Psoas muscle (tissue), 8 donors: ENCODE data around the gene RABGAP1L. TPM values are rescaled to one million over a fixed set of nuclear protein-coding genes. Genes with fewer than 3 reads are reported as not detected.

Experiments used
- ATAC-seq, 4 donors: fragments of 200-7000 bp; cut with Tn5 transposase; one replicate each; pipeline ENCODE4 v1.9.1; 2020; ENCODE audit warnings: moderate library complexity in 3 of 4, mild to moderate bottlenecking in 2 of 4
- DNase-seq, 2 donors: peaks; one replicate each; pipeline ENCODE4 v3.0.0-alpha.2; 2020
- H3K27ac ChIP-seq: fragments of 200-600 bp; one replicate; pipeline ENCODE4 v1.8.0; 2022
- H3K27me3 ChIP-seq, 3 donors: fragments of 200-600 bp in 1 of 3; one replicate each; pipeline versions ENCODE4 v1.6.1 to v1.8.0; 2013 to 2022; ENCODE audit warnings: low read length in 2 of 3, mild to moderate bottlenecking in 2 of 3, moderate library complexity in 1 of 3; ENCODE audit not compliant: insufficient read depth in 3 of 3
- H3K36me3 ChIP-seq, 2 donors: fragments of 200-600 bp in 1 of 2; one replicate each; pipeline versions ENCODE4 v1.6.1 to v1.8.0; 2013 to 2022; ENCODE audit warnings: low read depth in 1 of 2, mild to moderate bottlenecking in 1 of 2, moderate library complexity in 1 of 2; ENCODE audit not compliant: insufficient read depth in 1 of 2
- H3K4me1 ChIP-seq: fragments of 200-600 bp; one replicate; pipeline ENCODE4 v1.8.0; 2022
- H3K4me3 ChIP-seq: fragments of 200-600 bp; one replicate; pipeline ENCODE4 v1.8.0; 2022; ENCODE audit warnings: mild to moderate bottlenecking
- H3K9me3 ChIP-seq: fragments of 200-600 bp; one replicate; pipeline ENCODE4 v1.8.0; 2022
- WGBS, 3 donors: extraction: QIAGEN DNeasy Blood & Tissue Kit; methylation state at CpG; one replicate each; pipeline versions ENCODE4 v1.1.6 to v1.1.7; 2013; 5-methylcytosine and 5-hydroxymethylcytosine counted together
- intact Hi-C, 2 donors: fragments of 100-400 bp; cut with DNase I; formaldehyde crosslinking; loops; one replicate each; pipeline versions ENCODE4 v1.11.0 to v1.14.2; 2022
- polyA plus RNA-seq, 3 donors: library from polyadenylated mRNA; stranded (reverse); fragments of 200-250 nt; gene quantifications; one replicate each; pipeline ENCODE4 v1.2.3, GENCODE V29; 2013
- total RNA-seq, 4 donors: library from RNA; stranded (reverse); fragmentation: NEBNext Ultra II Directional in 2 of 4; extraction: Animal tissue kit (Norgen Biotek cat#: 25700) in 2 of 4; gene quantifications; one replicate each; pipeline versions ENCODE4 v1.2.1 to v1.2.4, GENCODE V29; 2021 to 2023
- TF ChIP-seq, protein P1 (sequence below): fragments of 200-600 bp; IDR thresholded peaks from one replicate; pipeline ENCODE4 v1.8.0; 2022; ENCODE audit warnings: antibody characterized with exemption
- donor health status: healthy with polysubstance abuse.
- donor health status: DM: no; HTN: no; CAD: no; lungs with moderate emphysema.
- donor health status: Bipolar disorder and iron deficiency.
- donor health status: healthy.
- donor health status: DM: yes; HTN: yes; CAD: no.
- donor health status: DM: no; HTN: no; CAD: no.
- donor health status: DM: no; HTN: no; CAD: no.
- donor health status: DM: yes; HTN: yes; CAD: no.

RABGAP1L gene
- total and polyA plus RNA-seq, 7 donors = 2.9 to 14.4 (median 8.7) TPM

DNA sequence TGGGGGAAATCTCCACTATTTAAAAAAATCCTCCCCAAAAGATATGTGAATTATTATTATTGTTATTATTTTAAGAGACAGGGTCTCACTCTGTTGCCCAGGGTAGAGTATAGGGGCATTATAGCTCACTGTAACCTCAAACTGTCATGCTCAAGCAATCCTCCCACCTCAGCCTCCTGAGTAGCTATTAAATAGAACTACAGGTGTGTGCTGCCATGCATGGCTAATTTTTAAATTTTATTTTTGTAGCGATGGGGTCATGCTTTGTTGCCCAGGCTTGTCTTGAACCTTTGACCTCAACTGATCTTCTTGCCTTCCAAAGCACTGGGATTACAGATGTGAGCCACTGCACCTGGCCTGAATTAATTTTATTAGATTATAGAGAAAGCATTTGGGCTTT, 116.8 kb downstream of the RABGAP1L start:
- H3K4me3 ChIP-seq = no peak overlapping the region
- H3K36me3 ChIP-seq = peaks cover 4 to 11% of the 10 kb centered on the region in 2 donors
- no peak overlapping the region for H3K27ac ChIP-seq
- H3K27me3 ChIP-seq = no peaks in the 10 kb centered on the region
- ATAC-seq (no peak), DNase-seq (no peak)
- WGBS, 3 donors = 45 to 72% (median 52%) methylated on average over 1 of the region's 1 CpG
- TF ChIP-seq, protein P1, sequence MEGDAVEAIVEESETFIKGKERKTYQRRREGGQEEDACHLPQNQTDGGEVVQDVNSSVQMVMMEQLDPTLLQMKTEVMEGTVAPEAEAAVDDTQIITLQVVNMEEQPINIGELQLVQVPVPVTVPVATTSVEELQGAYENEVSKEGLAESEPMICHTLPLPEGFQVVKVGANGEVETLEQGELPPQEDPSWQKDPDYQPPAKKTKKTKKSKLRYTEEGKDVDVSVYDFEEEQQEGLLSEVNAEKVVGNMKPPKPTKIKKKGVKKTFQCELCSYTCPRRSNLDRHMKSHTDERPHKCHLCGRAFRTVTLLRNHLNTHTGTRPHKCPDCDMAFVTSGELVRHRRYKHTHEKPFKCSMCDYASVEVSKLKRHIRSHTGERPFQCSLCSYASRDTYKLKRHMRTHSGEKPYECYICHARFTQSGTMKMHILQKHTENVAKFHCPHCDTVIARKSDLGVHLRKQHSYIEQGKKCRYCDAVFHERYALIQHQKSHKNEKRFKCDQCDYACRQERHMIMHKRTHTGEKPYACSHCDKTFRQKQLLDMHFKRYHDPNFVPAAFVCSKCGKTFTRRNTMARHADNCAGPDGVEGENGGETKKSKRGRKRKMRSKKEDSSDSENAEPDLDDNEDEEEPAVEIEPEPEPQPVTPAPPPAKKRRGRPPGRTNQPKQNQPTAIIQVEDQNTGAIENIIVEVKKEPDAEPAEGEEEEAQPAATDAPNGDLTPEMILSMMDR = no peak
- no peaks in the 10 kb centered on the region for H3K9me3 ChIP-seq
- H3K4me1 ChIP-seq = no peaks in the 10 kb centered on the region
- intact Hi-C loops = no loop called here

DNA sequence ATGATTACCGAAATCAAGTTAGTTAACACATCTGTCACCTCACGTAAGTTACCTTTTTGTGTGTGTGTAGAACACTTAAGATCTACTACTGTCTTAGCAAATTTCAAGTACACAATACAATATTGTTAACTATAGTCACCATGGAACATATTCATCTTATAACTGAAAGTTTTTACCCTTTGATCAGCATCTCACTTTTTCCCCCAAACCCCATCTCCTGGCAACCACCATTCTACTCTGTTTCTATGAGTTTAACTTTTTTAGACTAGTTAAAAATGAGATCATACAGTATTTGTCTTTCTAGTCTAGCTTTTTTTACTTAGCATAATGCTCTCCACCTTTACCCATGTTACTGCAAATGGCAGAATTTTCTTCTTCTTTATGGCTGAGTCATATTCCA, 124.7 kb downstream of the RABGAP1L start:
- ATAC-seq = no peak
- no peak overlapping the region for H3K4me3 ChIP-seq

DNA sequence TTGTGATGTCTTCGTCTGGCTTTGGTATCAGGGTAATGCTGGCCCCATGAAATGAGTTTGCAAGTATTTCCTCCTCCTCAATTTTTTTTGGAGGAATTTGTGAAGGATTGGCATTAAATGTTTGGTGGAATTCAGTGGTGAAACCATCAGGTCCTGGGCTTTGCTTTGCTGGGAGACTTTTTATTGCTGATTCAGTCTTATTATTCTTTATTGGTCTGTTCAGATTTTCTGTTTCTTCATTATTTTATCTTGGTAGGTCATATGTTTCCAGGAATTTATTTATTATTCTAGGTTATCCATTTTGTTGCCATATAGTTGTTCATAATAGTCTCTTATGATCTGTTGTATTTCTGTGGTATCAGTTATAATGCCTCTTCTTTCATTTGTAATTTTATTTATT, 126.7 kb downstream of the RABGAP1L start:
- H3K36me3 ChIP-seq = peaks cover 0 to 7% of the 10 kb centered on the region in 2 donors
- DNase-seq = no peak
- ATAC-seq = no peak
- H3K4me1 ChIP-seq = no peaks in the 10 kb centered on the region
- intact Hi-C loops = loop anchor here in 1 of 2 donors (5.0 kb wide), 1 partner anchor 1104 kb away; no protein-coding TSS in a partner anchor
- TF ChIP-seq, protein P1 = no peak
- H3K4me3 ChIP-seq = no peak overlapping the region
- WGBS, 3 donors = 90 to 100% (median 96%) methylated on average over 1 of the region's 1 CpG
- no peaks in the 10 kb centered on the region for H3K9me3 ChIP-seq
- no peak overlapping the region for H3K27ac ChIP-seq
- H3K27me3 ChIP-seq = no peaks in the 10 kb centered on the region

More for the DNA sequence above, 124.7 kb downstream of the RABGAP1L start:
- no peaks in the 10 kb centered on the region for H3K9me3 ChIP-seq
- DNase-seq = no peak
- TF ChIP-seq, protein P1 = no peak
- H3K36me3 ChIP-seq = peaks cover 4 to 12% of the 10 kb centered on the region in 2 donors
- no peaks in the 10 kb centered on the region for H3K27me3 ChIP-seq
- WGBS, 3 donors = 95 to 100% (median 97%) methylated on average over 2 of the region's 2 CpGs
- H3K4me1 ChIP-seq = no peaks in the 10 kb centered on the region
- H3K27ac ChIP-seq = no peak overlapping the region
- intact Hi-C loops = no loop called here

DNA sequence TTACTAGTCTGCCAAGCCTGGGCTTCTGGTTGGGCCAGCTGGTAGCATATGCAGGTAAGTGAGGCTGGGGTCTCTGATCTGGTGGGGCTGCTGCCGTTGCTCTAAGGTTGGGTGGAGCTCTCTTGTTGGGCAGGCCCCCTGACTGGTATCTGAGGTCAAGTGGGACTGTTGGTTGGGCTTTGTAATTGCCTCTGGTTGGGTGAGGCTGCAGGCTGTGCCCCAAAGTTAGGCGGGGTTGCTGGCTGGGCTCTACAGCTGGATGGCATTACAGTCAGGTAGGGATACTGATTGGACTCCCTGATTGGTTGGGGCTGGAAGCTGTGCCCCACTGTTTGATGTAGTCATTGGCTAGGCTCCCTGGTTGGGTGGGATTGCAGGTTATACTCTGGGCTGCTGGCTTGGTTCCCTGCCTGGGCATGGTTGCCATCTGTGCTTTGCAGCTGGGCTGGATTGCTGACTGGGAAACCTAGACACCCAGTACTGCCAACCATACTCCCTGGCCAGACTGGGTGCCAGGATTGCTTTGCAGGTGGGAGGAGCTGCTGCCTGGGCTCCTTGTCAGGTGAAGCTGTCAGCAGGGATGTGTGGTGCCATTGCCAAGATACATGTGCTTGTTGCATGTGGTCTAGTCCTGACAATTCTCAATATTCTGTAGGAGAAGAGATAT, 130.5 kb downstream of the RABGAP1L start:
- WGBS, 3 donors = 64 to 72% (median 67%) methylated on average over 2 of the region's 2 CpGs
- H3K36me3 ChIP-seq = no peaks in the 10 kb centered on the region
- DNase-seq = no peak

More for the DNA sequence above, 130.5 kb downstream of the RABGAP1L start:
- ATAC-seq = no peak
- Histone ChIP-seq H3K4me1 (no peaks in the 10 kb centered on the region), H3K9me3 (no peaks in the 10 kb centered on the region), H3K4me3 (no peak overlapping the region), H3K27ac (no peak overlapping the region), H3K27me3 (no peaks in the 10 kb centered on the region)
- intact Hi-C loops = loop anchor here in 1 of 2 donors (5.0 kb wide), 1 partner anchor 1107 kb away; no protein-coding TSS in a partner anchor
- TF ChIP-seq, protein P1 = no peak
